Thoracic aorta (tissue), 2 donors: ENCODE data around the gene PTPRG. TPM values are rescaled to one million over a fixed set of nuclear protein-coding genes. Genes with fewer than 3 reads are reported as not detected.

Experiments
- ATAC-seq: fragments of 150-250 bp; one replicate; pipeline ENCODE4 v1.8.0; 2017; ENCODE audit warnings: low read depth; ENCODE audit not compliant: insufficient number of reproducible peaks, low FRiP score
- DNase-seq: peaks from one replicate; pipeline ENCODE4 v3.0.0-alpha.2; 2020; ENCODE audit warnings: low spot score
- H3K27ac ChIP-seq, 2 donors: fragments of 200-600 bp; sonication (generic); 1 replicate in 1 of 2; 2 replicates in 1 of 2; pipeline ENCODE4 v1.5.1; 2016; ENCODE audit warnings: mild to moderate bottlenecking in 2 of 2, moderate library complexity in 2 of 2
- H3K27me3 ChIP-seq: fragments of 200-600 bp; sonication (generic); replicated peaks from 2 replicates; pipeline ENCODE4 v1.6.0; 2016; ENCODE audit warnings: mild to moderate bottlenecking; ENCODE audit not compliant: insufficient read depth
- H3K36me3 ChIP-seq: fragments of 200-600 bp; sonication (generic); one replicate; pipeline ENCODE4 v1.5.1; 2016
- H3K4me1 ChIP-seq, 2 donors: fragments of 200-600 bp; sonication (generic); 1 replicate in 1 of 2; 2 replicates in 1 of 2; pipeline versions ENCODE4 v1.5.1 to v1.6.0; 2016; ENCODE audit warnings: low read depth in 2 of 2, mild to moderate bottlenecking in 1 of 2; ENCODE audit not compliant: control insufficient read depth in 1 of 2
- H3K4me3 ChIP-seq: fragments of 200-600 bp; sonication (generic); 2 replicates; pipeline ENCODE4 v1.5.1; 2016; ENCODE audit warnings: mild to moderate bottlenecking
- H3K9me3 ChIP-seq: fragments of 200-600 bp; sonication (generic); 2 replicates; pipeline ENCODE4 v1.5.1; 2016
- total RNA-seq, 2 donors: library from RNA; depleted of rRNA; stranded (reverse); fragments of >200 nt; gene quantifications; one replicate each; pipeline versions ENCODE4 v1.1.0 to v1.2.3, GENCODE V29; 2016
- TF ChIP-seq, protein P1 (sequence below): fragments of 200-600 bp; sonication (generic); IDR thresholded peaks from one replicate; pipeline ENCODE4 v1.5.1; 2019; ENCODE audit warnings: antibody characterized with exemption

PTPRG gene
- total RNA-seq, 2 donors from 2014 or later = 154 to 208 TPM

DNA sequence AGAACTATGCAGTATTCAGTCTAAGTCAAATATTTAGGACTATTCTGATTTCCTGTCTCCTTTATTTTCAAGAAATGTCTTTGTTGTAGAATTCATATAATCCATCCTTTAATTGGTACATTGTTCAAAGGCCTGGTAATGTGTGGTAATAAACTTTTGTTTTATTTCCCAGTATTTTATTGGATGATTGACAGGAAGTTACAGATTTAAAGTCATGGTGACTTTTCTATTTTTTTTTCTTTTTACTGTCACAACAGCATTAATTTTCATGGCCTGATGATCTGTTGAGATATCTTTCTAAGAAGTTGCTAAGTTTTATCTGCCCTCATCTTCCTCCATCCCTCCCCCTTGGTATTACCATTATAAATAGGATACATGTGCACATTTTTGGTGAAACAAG, 161.7 kb downstream of the PTPRG start:
- ATAC-seq (no peak), DNase-seq (no peak)
- H3K9me3 ChIP-seq = no peaks in the 10 kb centered on the region
- no peaks in the 10 kb centered on the region for H3K36me3 ChIP-seq
- H3K4me3 ChIP-seq = no peak overlapping the region
- TF ChIP-seq, protein P1, sequence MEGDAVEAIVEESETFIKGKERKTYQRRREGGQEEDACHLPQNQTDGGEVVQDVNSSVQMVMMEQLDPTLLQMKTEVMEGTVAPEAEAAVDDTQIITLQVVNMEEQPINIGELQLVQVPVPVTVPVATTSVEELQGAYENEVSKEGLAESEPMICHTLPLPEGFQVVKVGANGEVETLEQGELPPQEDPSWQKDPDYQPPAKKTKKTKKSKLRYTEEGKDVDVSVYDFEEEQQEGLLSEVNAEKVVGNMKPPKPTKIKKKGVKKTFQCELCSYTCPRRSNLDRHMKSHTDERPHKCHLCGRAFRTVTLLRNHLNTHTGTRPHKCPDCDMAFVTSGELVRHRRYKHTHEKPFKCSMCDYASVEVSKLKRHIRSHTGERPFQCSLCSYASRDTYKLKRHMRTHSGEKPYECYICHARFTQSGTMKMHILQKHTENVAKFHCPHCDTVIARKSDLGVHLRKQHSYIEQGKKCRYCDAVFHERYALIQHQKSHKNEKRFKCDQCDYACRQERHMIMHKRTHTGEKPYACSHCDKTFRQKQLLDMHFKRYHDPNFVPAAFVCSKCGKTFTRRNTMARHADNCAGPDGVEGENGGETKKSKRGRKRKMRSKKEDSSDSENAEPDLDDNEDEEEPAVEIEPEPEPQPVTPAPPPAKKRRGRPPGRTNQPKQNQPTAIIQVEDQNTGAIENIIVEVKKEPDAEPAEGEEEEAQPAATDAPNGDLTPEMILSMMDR = no peak
- H3K27me3 ChIP-seq = no peaks in the 10 kb centered on the region
- H3K27ac ChIP-seq = no peak overlapping the region
- H3K4me1 ChIP-seq = peaks cover 0 to 35% of the 10 kb centered on the region in 2 donors

DNA sequence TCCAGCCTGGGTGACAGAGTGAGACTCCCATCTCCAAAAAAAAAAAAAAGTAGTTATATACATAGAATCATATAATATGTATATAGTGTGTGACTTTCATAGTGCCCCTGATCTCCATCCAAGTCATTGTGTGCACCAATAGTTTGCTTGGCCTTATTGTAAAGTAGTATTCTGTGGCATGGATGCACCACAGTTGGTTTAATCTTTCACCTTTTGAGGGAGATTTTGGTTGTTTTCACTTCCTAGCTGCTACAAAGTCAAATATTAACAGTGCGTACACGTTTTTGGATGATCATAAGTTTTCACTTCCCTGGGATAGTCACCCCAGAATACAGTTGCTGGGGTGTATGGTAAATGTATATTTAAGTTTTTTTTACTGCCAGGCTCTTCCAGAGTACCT, 162.8 kb downstream of the PTPRG start:
- no peak for DNase-seq
- no peaks in the 10 kb centered on the region for H3K27me3 ChIP-seq
- no peak overlapping the region for H3K27ac ChIP-seq
- H3K36me3 ChIP-seq = no peaks in the 10 kb centered on the region
- peaks cover 0 to 29% of the 10 kb centered on the region in 2 donors for H3K4me1 ChIP-seq
- ATAC-seq = no peak
- H3K4me3 ChIP-seq = no peak overlapping the region
- no peaks in the 10 kb centered on the region for H3K9me3 ChIP-seq
- TF ChIP-seq, protein P1 = no peak

DNA sequence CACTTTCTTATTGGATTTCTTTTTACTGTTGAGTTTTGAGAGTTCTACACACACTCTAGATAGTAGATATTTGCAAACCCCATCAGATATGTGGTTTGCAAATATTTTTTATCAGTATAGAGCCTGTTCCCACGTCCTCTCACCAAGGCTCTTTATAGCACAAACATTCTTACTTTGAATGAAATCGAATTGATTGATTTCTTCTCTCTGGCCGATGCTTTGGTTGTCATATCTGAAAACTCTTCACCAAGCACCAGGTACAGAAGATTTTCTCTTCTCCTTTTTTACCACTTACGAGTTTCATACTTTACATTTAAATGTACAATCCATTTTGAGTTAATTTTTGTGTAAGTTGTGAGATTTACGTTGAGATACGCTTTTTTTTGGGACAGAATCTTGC, 163.4 kb downstream of the PTPRG start:
- Histone ChIP-seq H3K36me3 (no peaks in the 10 kb centered on the region), H3K4me3 (no peak overlapping the region), H3K27ac (no peak overlapping the region), H3K4me1 (peaks cover 0 to 30% of the 10 kb centered on the region in 2 donors), H3K9me3 (no peaks in the 10 kb centered on the region), H3K27me3 (no peaks in the 10 kb centered on the region)
- ATAC-seq (no peak), DNase-seq (no peak)
- TF ChIP-seq, protein P1 = no peak

DNA sequence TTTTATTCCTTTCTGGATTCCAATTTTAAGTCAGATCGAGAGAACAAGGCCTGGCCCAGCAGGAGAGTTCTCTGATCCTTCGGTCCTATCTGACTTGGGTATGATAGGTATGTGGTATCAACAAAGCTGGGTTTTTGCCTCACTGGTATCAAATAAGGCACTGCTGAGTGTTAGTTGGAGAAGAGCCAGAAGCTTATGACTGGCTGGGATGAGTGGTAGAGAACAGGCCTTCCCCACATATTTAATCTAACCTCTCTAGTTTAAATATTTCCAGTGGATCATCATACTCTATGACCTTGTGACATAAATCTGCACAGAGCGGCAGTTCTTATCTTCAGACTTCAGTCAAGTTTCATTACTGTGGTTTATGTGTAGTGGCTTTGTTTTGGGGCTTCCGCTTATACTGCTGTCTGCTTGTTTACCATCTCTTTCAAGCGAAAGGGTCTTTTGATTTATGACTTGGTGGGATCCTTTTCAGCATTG, 164.5 kb downstream of the PTPRG start:
- peak; percentile 20 for ATAC-seq
- Histone ChIP-seq H3K4me1 (peaks cover 0 to 36% of the 10 kb centered on the region in 2 donors), H3K27ac (no peak overlapping the region), H3K9me3 (no peaks in the 10 kb centered on the region), H3K27me3 (no peaks in the 10 kb centered on the region), H3K4me3 (no peak overlapping the region), H3K36me3 (no peaks in the 10 kb centered on the region)
- no peak for DNase-seq
- TF ChIP-seq, protein P1 = no peak

DNA sequence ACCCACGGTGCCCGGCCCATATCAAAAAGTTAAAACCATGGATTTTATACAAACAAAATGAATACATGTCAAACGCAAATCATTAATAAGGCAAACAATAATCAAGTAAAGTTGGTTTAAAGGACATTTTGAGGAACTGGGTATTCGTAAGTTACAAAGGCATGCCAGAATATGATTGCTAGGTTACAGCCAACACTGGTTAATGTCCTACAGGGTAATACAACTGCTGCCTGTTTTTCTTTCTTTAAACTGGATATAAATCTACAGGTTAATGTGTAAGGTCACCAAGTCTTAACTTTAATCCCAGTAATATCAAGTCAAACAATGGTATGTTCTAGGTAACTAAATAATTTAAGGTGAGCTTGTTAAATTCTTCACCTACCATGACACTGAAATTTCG, 166.1 kb downstream of the PTPRG start:
- DNase-seq (no peak), ATAC-seq (no peak)
- TF ChIP-seq, protein P1 = no peak
- no peaks in the 10 kb centered on the region for H3K9me3 ChIP-seq
- no peaks in the 10 kb centered on the region for H3K36me3 ChIP-seq
- no peak overlapping the region for H3K27ac ChIP-seq
- H3K27me3 ChIP-seq = no peaks in the 10 kb centered on the region
- no peak overlapping the region for H3K4me3 ChIP-seq
- peaks cover 0 to 33% of the 10 kb centered on the region in 2 donors for H3K4me1 ChIP-seq
